Astrocyte (in vitro differentiated cells and primary cell): ENCODE measurements around the gene WDR59. TPM values are rescaled to one million over a fixed set of nuclear protein-coding genes. Genes with fewer than 3 reads are reported as not detected.

Experiments
- DNase-seq: peaks from one replicate; pipeline ENCODE4 v3.0.0-alpha.2; 2010; ENCODE audit warnings: low read depth
- FAIRE-seq: peaks from 2 replicates; lab custom pipeline; 2011; peaks lifted over from hg19 to GRCh38; lab: Jason Lieb, UNC
- H2AFZ ChIP-seq: 2 replicates; pipeline ENCODE4 v1.6.0; 2012; ENCODE audit warnings: low read depth, low read length, inconsistent platforms
- H3K27ac ChIP-seq: 2 replicates; pipeline ENCODE4 v1.5.1; 2011; ENCODE audit warnings: low read depth, low read length, inconsistent platforms
- H3K27me3 ChIP-seq: 2 replicates; pipeline ENCODE4 v1.6.0; 2011; ENCODE audit warnings: low read length, inconsistent platforms; ENCODE audit not compliant: insufficient read depth
- H3K36me3 ChIP-seq: 2 replicates; pipeline ENCODE4 v1.5.1; 2011; ENCODE audit warnings: low read length, inconsistent platforms; ENCODE audit not compliant: insufficient read depth
- H3K4me1 ChIP-seq: 2 replicates; pipeline ENCODE4 v1.5.1; 2011; ENCODE audit warnings: low read length, inconsistent platforms; ENCODE audit not compliant: insufficient read depth
- H3K4me2 ChIP-seq: 2 replicates; pipeline ENCODE4 v1.6.0; 2012; ENCODE audit warnings: low read length, inconsistent platforms
- H3K4me3 ChIP-seq: 2 replicates; pipeline ENCODE4 v1.5.1; 2011; ENCODE audit warnings: low read depth, mild to moderate bottlenecking, low read length, inconsistent platforms; ENCODE audit not compliant: insufficient read depth
- H3K79me2 ChIP-seq: 2 replicates; pipeline ENCODE4 v1.6.0; 2012; ENCODE audit warnings: mild to moderate bottlenecking, low read length, inconsistent platforms; ENCODE audit not compliant: insufficient read depth
- H3K9ac ChIP-seq: 2 replicates; pipeline ENCODE4 v1.6.0; 2012; ENCODE audit warnings: mild to moderate bottlenecking, low read length, inconsistent platforms
- H3K9me3 ChIP-seq: 2 replicates; pipeline ENCODE4 v1.5.1; 2012; ENCODE audit warnings: low read depth, mild to moderate bottlenecking, low read length, inconsistent platforms; ENCODE audit not compliant: insufficient read depth
- H4K20me1 ChIP-seq: 2 replicates; pipeline ENCODE4 v1.6.0; 2012; ENCODE audit warnings: low read length, inconsistent platforms; ENCODE audit not compliant: insufficient read depth
- H3K27ac Mint-ChIP-seq: one replicate; pipeline ENCODE4 v1.8.0; 2021; ENCODE audit warnings: mild to moderate bottlenecking, mixed read lengths; ENCODE audit not compliant: unreplicated experiment
- H3K27me3 Mint-ChIP-seq: one replicate; pipeline ENCODE4 v1.8.0; 2021; ENCODE audit warnings: low read depth, mixed read lengths; ENCODE audit not compliant: unreplicated experiment
- H3K36me3 Mint-ChIP-seq: one replicate; pipeline ENCODE4 v1.8.0; 2021; ENCODE audit warnings: low read depth, mixed read lengths; ENCODE audit not compliant: unreplicated experiment
- H3K4me1 Mint-ChIP-seq: one replicate; pipeline ENCODE4 v1.8.0; 2021; ENCODE audit warnings: low read depth, mixed read lengths; ENCODE audit not compliant: unreplicated experiment
- H3K4me3 Mint-ChIP-seq: one replicate; pipeline ENCODE4 v1.8.0; 2021; ENCODE audit warnings: mild to moderate bottlenecking, moderate library complexity, mixed read lengths; ENCODE audit not compliant: unreplicated experiment
- H3K9me3 Mint-ChIP-seq: one replicate; pipeline ENCODE4 v1.8.0; 2021; ENCODE audit warnings: mild to moderate bottlenecking, mixed read lengths; ENCODE audit not compliant: unreplicated experiment
- CTCF ChIP-seq: IDR thresholded peaks from 2 replicates; pipeline ENCODE4 v1.5.1; 2011; ENCODE audit warnings: low read depth, mild to moderate bottlenecking, inconsistent platforms, low read length, moderate library complexity; ENCODE audit not compliant: insufficient read depth
- EZH2 ChIP-seq: IDR thresholded peaks from 2 replicates; pipeline ENCODE4 v1.6.1; 2012; ENCODE audit warnings: mild to moderate bottlenecking, low read length, inconsistent platforms; ENCODE audit not compliant: insufficient read depth
- total RNA-seq: library from RNA; stranded (reverse); gene quantifications from 2 replicates; pipeline ENCODE4 v1.2.1, GENCODE V29; 2021

WDR59 gene
- total RNA-seq, 1 donor from 2014 or later, result 63.8 TPM

GRCh38 chr16:74902161-74902560 lies 82.8 kb downstream of the WDR59 start:
- Histone ChIP-seq H3K27ac (no peak overlapping the region), H3K4me3 (no peak overlapping the region), H3K27me3 (no peaks in the 10 kb centered on the region), H3K4me1 (peaks cover 1% of the 10 kb centered on the region), H3K9me3 (no peaks in the 10 kb centered on the region), H2AFZ (no peak overlapping the region), H3K9ac (no peak overlapping the region), H3K79me2 (no peaks in the 10 kb centered on the region), H4K20me1 (peaks cover 4% of the 10 kb centered on the region), H3K36me3 (peaks cover 25% of the 10 kb centered on the region), H3K4me2 (no peak overlapping the region)
- peaks cover 2% of the 10 kb centered on the region for H3K9me3 Mint-ChIP-seq
- peaks cover 38% of the 10 kb centered on the region for H3K36me3 Mint-ChIP-seq
- TF ChIP-seq CTCF (no peak), EZH2 (no peak)
- H3K4me3 Mint-ChIP-seq, result no peak overlapping the region
- peaks cover 3% of the 10 kb centered on the region for H3K4me1 Mint-ChIP-seq
- DNase-seq (no peak), FAIRE-seq (no peak)
- no peaks in the 10 kb centered on the region for H3K27me3 Mint-ChIP-seq
- no peak overlapping the region for H3K27ac Mint-ChIP-seq

GRCh38 chr16:74901606-74902005 lies 83.3 kb downstream of the WDR59 start:
- FAIRE-seq (no peak), DNase-seq (no peak)
- peaks cover 19% of the 10 kb centered on the region for H3K36me3 ChIP-seq
- peaks cover 33% of the 10 kb centered on the region for H3K36me3 Mint-ChIP-seq
- H3K9me3 ChIP-seq, result no peaks in the 10 kb centered on the region
- H4K20me1 ChIP-seq, result peaks cover 4% of the 10 kb centered on the region
- no peak overlapping the region for H3K27ac Mint-ChIP-seq
- no peak overlapping the region for H3K9ac ChIP-seq
- H3K27me3 Mint-ChIP-seq, result no peaks in the 10 kb centered on the region
- H3K27me3 ChIP-seq, result no peaks in the 10 kb centered on the region
- H3K4me1 Mint-ChIP-seq, result peaks cover 6% of the 10 kb centered on the region
- H3K4me3 Mint-ChIP-seq, result no peak overlapping the region
- peaks cover 2% of the 10 kb centered on the region for H3K9me3 Mint-ChIP-seq
- H3K4me2 ChIP-seq, result no peak overlapping the region
- no peak overlapping the region for H2AFZ ChIP-seq
- H3K27ac ChIP-seq, result no peak overlapping the region
- peaks cover 4% of the 10 kb centered on the region for H3K4me1 ChIP-seq
- H3K4me3 ChIP-seq, result no peak overlapping the region
- no peaks in the 10 kb centered on the region for H3K79me2 ChIP-seq
- TF ChIP-seq EZH2, result no peak
- no peak for TF ChIP-seq CTCF

- no peak for FAIRE-seq
- TF ChIP-seq CTCF (no peak), EZH2 (no peak)
- DNase-seq, result no peak
- Mint-ChIP-seq H3K4me1 (peaks cover 6% of the 10 kb centered on the region), H3K4me3 (no peak overlapping the region), H3K27ac (no peak overlapping the region), H3K27me3 (no peaks in the 10 kb centered on the region), H3K36me3 (peaks cover 27% of the 10 kb centered on the region), H3K9me3 (no peaks in the 10 kb centered on the region)
- Histone ChIP-seq H3K9me3 (no peaks in the 10 kb centered on the region), H3K27ac (no peak overlapping the region), H3K4me3 (no peak overlapping the region), H3K79me2 (no peaks in the 10 kb centered on the region), H2AFZ (no peak overlapping the region), H3K4me2 (no peak overlapping the region), H3K36me3 (peaks cover 21% of the 10 kb centered on the region), H3K9ac (no peak overlapping the region), H3K27me3 (no peaks in the 10 kb centered on the region), H4K20me1 (peaks cover 4% of the 10 kb centered on the region), H3K4me1 (peaks cover 4% of the 10 kb centered on the region)
These were observed 85.1 kb downstream of the WDR59 start for GRCh38 chr16:74899816-74900215.
